T-helper 1 cell treated with Interleukin-12 subunit alpha and Interleukin-12 subunit beta and Interleukin-4 antibody, amounts not matched to agents 30 ng/mL and 1 ng/mL, for 36 hours (primary cell): ENCODE results near the gene BIRC5. TPM values are rescaled to one million over a fixed set of nuclear protein-coding genes. Genes with fewer than 3 reads are reported as not detected.

Source experiments
- intact Hi-C: fragments of 100-400 bp; cut with micrococcal nuclease; formaldehyde crosslinking; loops from one replicate; pipeline ENCODE4 v1.15.1; 2024
- total RNA-seq: library from RNA; stranded (reverse); gene quantifications from 2 replicates; pipeline ENCODE4 v1.2.3, GENCODE V29; 2022

The BIRC5 gene
- total RNA-seq, 1 donor from 2014 or later, result 53.4 TPM

DNA sequence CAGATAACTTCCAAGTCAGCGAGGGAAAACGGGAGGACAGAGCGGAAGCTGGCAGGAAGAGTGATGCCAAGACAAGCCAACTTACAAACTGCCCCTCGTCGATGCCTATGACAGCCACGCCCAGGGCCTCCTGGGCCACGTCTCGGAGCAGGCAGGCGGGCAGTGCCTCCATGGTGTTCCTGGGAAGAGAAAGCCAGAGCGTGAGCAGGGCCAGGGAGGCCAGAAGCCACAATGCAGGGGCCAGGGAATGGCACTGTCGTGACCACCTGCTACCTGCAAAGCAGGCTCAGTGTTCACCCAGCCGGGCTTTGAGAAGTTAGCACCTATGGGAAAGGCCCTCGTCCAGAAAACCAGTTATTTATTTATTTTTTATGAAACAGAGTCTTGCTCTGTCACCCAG lies 31.5 kb upstream of the BIRC5 start:
- intact Hi-C loops, result no loop called here

GRCh38 chr17:78183916-78184315 lies 30.1 kb upstream of the BIRC5 start:
- intact Hi-C loops, result no loop called here

DNA sequence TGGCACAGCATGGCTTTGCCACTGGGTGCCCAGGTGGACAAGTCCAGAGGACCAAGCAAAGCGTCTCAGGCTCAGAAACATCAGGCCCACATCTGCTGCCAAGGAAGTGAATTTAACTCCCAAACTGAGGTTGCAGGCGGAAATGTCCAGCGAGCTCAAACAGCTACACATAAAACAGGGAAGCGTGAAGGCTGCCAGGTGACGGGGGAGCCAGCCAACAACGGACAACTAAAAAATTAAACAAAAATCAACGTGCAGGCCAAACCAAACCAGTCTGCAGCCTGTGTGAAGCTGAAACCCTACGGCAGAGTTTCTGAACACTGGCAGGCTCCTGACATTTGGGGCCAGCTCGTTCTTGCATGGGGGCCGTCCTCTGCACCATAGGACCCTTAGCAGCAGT lies 29.7 kb upstream of the BIRC5 start:
- intact Hi-C loops, result no loop called here

DNA sequence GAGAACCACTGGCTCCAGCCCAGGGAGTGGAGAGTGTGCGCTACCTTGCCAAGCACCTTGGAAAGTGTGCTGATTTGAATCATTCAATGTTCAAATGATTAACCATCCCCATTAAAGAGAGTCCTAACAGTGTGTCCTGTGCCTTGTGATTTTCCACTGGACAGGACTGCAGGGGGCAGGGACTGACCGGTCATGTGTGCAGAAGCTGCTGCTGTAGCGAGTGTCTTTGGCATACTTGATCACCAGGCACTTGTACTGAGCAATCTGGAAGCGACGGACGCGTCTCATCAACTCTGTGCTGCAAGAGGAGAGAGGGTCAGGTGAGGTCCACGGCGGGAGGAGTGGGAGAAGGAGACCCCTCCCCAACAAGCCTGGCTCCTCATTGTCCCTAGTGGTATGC lies 29.2 kb upstream of the BIRC5 start:
- intact Hi-C loops, result no loop called here

- intact Hi-C loops, result loop anchor here (2.0 kb wide), 1 partner anchor 65 kb away; no protein-coding TSS in a partner anchor
Measured at GRCh38 chr17:78185981-78186691, 27.9 kb upstream of the BIRC5 start.

DNA sequence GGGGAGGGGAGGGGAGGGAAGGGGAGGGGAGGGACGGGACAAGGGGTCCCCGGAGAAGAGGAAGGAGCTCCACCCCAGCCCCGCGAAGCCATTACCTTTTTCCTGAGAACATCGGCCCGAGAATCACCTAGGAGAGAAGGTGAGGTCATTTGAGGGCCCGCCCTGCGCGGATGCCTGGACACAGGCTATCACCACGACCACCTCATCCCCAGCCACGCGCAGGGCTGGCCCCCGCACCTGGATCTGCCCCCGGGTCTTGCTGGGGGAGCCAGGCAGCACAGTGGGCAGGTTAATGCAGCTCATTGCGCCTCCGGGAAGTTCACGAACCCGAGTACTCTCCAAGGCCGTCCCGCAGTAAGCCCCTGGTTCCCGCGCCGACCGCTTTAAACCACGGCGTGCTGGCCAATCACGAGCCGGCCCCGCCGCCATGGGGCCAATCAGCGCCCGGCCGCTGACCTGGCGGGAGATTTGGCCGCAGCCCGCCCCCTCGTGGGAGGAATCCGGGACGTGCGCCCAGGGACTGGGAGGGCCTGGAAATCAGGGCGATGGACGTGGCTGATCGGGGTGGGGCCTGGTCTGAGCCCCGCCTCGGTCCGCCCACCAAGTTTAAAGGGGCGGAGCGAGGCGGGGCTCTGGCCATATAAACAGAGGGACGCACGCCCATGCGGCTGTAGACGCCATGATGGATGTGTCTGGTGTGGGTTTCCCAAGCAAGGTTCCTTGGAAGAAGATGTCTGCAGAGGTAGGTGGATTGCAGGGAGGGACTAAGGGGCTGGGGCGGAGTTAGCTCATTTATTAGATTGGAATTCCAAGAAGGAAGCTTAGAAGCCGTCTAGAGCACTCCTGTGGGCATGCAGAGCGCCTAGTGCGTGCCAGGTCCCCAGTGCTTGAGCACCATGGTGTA lies 27.1 kb upstream of the BIRC5 start, which contains the start of the genes AFMID and TK1:
AFMID (plus strand) TSS at position 671 of the 904 bp plus-strand sequence; CDS start at position 680, 9 bp downstream.
TK1 (minus strand) TSS at position 361 of the 904 bp plus-strand sequence; CDS start at position 303, 58 bp downstream.
- intact Hi-C loops, result loop anchor here (1.0 to 2.0 kb wide), 7 partner anchors 11 to 297 kb away; partner anchors contain the start of genes BIRC5 and SYNGR2

- intact Hi-C loops, result no loop called here
Measured at GRCh38 chr17:78196716-78197115, 17.3 kb upstream of the BIRC5 start.

- intact Hi-C loops, result no loop called here
Measured at GRCh38 chr17:78197147-78197832, 16.8 kb upstream of the BIRC5 start.

GRCh38 chr17:78200451-78200850 lies 13.6 kb upstream of the BIRC5 start:
- intact Hi-C loops, result no loop called here

DNA sequence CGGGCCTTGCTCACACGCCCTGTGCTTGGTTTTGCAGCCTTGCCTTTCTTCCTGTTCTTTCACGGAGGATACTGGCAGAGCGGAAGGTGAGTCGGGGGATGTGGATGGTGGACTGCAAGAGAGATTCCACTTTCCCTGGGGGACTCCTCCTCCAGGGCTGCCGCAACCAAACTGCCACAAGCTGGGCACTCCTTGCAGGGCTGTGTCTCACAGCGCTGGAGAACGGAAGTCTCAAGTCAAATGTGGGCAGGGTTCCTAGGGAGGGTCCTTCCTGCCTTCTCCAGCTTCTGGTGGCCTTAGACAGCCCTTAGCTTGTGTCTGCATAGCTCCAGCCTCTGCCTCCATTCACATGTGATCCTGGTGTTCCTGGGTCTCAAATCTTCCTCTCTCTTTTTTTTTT lies 11.4 kb upstream of the BIRC5 start:
- intact Hi-C loops, result no loop called here

- intact Hi-C loops, result no loop called here
Measured at GRCh38 chr17:78204387-78205123, 9.5 kb upstream of the BIRC5 start.

- intact Hi-C loops, result no loop called here
Measured at GRCh38 chr17:78205124-78205775, 8.8 kb upstream of the BIRC5 start.

- intact Hi-C loops, result no loop called here
Measured at GRCh38 chr17:78206298-78206697, 7.8 kb upstream of the BIRC5 start.

DNA sequence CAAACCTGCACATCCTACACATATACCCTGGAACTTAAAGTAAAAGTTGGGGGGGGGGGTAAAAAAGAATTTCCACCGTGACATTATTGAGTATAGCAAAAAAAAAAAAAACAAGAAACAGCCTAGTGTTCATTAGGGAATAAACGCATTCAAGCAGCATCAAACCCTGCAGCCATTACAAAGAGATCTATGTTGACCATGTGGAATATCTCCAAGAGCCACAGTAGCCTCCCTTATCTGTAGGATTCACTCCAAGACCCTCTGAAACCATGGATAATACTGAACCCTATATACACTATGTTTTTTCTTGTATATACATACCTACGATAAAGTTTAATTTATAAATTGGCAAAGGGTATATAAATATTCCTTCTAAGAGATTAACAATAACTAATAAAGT lies 5.6 kb upstream of the BIRC5 start:
- intact Hi-C loops, result no loop called here

- intact Hi-C loops, result no loop called here
Measured at GRCh38 chr17:78210111-78210510, 3.9 kb upstream of the BIRC5 start.

- intact Hi-C loops, result no loop called here
Measured at GRCh38 chr17:78211032-78211431, 3.0 kb upstream of the BIRC5 start.

GRCh38 chr17:78214706-78215061 lies 631 bp downstream of the BIRC5 start:
- intact Hi-C loops, result loop anchor here (1.0 kb wide), 5 partner anchors 27 to 256 kb away; partner anchors contain the start of genes AFMID, SYNGR2, TK1 and TNRC6C

GRCh38 chr17:78219396-78220150 lies 5.5 kb downstream of the BIRC5 start:
- intact Hi-C loops, result no loop called here

- intact Hi-C loops, result no loop called here
Measured at GRCh38 chr17:78223061-78223460, 9.0 kb downstream of the BIRC5 start.

- intact Hi-C loops, result no loop called here
Measured at GRCh38 chr17:78223765-78224164, 9.7 kb downstream of the BIRC5 start.
